Hematopoietic multipotent progenitor cell treated with erythropoietin and hydrocortisone succinate and interleukin-3 and kit ligand, for 6 days (in vitro differentiated cells): ENCODE results near the gene SMOC2.
"Not testable (repeated sequence)": the region's sequence is repeated elsewhere in the genome, so short reads cannot be mapped to it uniquely, and the experiment has no call there.

Source experiments
- DNase-seq: peaks from one replicate; pipeline ENCODE4 v3.0.0-alpha.2; 2015

SMOC2 gene

DNA sequence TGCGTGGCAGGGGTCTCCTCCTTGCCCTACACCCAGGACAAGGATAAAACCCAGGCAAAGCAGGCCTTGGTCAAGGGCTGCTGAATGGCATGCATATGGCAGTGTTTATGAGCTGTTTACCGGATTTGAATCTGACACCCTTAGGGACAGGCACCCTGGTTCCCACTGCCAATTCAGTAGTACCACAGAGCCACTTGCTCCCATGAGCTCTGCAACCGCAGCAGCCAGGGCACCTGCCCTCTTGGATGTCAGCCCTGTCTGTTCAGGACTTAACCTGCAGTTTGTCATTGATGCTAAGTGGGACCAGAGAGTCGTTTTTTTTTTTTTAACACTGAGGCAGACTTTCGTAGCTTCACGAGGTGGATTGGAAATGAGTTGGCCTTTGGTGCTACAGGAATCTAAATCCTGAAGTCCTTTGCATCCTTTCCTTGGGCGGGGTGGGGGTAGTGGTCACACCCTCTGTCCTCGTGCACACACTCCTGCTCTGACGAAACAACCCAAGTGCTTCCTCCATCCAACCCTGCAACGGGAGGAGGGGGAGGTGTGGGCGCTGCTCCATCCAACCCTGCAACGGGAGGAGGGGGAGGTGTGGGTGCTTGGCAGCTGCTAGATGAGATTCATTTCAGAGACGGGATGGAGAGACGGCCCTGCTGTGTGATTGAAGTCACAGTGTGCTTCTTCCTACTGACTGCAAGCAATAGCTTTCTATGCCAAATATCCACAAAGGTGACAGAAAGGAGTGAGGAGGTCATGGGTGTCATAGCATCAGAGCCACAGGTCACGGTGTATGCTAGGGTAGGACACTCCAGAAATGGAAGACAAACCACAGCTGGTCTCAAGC, 166.5 kb downstream of the SMOC2 start:
- no peak for DNase-seq

DNA sequence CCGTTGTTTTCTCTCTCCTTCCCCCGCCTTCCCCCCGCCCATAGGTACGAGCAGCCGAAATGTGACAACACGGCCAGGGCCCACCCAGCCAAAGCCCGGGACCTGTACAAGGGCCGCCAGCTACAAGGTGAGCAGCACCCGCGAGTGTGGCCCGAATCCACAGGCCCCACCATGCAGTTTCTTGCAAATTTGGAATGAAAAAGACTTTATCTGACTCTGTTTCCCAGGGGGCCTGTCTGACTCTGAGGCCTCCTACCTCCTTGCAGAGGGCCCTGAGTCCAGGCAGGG, 167.1 kb downstream of the SMOC2 start:
- DNase-seq, result no peak

DNA sequence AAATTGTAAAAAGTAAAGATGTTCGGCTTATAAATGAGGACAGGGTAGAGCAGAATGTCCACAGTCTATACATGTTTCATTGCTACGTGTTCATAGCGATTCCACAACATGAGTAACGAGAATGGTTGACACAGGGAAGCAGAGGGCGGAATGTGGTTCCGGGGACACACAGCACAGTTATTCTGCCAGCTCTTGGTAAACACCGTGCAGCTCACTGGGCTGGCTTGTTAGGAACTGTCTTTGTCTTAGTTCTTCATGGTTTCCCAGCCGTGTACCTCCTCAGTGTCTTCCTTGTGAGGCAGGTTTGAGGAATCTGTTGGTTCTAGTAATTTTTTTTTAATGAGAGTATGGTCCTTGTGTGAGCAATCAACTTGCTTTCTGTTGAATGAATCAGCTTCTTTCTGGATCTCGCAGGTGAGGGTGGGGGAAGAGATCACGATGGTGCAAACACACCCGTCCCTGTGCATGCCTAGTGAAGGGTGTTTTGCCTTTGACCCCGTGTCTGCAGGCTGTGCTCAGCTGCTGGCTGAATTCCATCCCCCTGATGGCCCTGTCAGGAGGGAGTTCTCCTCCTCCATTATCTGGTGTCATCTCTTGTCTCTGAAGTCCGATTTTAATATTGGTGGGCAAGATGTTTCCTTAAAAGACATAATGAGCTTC, 168.2 kb downstream of the SMOC2 start:
- DNase-seq, result no peak

DNA sequence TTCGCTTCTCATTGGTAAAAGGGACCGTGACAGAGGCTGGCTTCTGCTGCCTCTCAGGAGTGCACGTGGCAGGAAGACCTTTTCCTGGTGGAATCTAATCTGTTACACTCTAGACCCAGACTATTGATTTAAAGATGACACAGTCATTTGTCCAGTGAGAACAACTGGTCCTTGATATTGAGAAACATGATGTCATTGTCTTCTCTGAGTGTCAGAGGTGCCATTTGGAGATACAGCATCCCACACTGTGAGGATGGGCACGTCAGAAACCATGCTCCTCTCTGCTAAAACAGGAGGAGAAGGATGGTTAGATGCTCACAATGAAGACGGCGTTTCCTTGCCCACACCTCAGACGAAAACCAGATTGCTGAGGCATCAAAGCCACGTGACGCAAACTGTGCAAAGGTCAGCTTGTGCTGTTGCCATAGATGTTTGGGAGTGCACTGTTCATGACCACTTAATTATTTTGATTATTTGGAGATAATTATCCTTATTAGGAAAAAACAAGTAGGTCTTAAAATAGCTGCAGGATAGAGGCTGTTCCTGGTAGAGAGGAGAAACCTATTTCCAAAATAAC, 169.0 kb downstream of the SMOC2 start:
- DNase-seq, result no peak

DNA sequence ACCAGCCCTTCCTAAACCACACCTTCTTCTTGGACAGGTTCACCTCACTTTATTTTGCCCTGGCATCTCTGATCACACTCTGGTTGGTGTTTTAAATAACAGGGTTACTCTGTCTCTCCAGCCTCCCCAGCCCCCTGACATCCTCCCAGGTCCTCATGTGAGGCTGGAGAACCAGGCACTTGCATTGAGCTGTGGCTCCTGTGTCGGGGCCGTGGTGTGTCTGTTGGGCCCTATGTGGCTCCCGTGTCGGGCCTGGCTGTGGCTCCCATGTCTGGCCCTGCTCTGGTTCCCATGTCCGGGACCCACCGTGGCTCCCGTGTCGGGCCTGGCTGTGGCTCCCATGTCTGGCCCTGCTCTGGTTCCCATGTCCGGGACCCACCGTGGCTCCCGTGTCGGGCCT, 170.0 kb downstream of the SMOC2 start:
- not testable (repeated sequence) for DNase-seq

DNA sequence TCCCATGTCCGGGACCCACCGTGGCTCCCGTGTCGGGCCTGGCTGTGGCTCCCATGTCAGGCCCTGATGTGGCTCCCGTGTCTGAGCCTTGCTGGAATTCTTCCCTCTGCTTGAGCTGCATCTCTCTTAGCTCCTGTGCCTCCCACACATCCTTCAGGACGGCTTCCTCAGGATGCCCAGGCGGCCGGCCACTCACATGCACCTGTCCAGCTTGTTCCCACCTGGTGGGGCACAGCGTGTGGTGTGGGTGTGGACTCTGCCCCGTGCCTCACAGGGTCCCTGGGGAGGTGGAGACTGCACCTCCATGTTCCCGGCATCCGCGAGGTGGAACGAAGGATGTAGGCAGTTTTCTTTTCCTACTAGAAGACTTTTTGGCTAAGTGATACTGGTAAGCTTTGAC, 170.7 kb downstream of the SMOC2 start:
- DNase-seq, result no peak

DNA sequence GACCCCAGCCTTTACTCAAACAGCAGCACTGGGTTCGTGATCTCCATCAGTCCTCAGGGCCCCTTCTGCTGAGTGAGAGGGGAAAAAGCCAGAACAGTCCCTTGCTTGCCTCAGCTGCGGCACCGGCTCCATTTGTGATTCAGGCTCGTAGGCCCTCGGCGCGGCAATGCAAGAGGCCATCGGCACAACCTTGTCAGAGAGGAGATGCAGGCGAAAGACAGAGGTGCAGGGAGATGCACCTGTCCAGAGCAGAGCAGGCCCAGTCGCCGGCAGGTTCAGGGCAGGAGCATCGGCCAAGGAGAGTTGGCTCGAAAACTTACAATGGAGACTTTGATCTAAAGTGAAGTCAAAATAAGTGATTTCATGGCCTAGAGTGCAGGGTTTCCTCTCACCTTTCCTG, 171.6 kb downstream of the SMOC2 start:
- DNase-seq, result no peak

DNA sequence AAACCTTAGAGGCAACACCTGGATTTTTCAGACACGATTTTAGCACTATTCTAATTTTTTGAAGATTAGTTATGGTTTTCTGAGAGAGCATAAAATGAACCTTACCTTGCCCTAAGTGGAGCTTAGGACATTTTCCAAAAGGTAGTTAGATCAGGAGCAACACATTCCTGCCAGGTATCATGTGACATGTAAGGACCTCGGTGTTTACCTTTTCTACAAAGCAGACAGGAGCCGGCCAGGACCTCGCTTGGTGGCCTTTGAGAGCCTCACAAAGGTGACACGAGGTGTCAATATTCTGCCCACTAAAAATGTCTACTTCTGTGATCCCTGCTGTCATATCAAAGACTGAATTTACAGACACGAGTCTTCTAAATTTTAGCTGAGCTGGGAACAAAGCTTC, 174.9 kb downstream of the SMOC2 start:
- DNase-seq, result no peak

DNA sequence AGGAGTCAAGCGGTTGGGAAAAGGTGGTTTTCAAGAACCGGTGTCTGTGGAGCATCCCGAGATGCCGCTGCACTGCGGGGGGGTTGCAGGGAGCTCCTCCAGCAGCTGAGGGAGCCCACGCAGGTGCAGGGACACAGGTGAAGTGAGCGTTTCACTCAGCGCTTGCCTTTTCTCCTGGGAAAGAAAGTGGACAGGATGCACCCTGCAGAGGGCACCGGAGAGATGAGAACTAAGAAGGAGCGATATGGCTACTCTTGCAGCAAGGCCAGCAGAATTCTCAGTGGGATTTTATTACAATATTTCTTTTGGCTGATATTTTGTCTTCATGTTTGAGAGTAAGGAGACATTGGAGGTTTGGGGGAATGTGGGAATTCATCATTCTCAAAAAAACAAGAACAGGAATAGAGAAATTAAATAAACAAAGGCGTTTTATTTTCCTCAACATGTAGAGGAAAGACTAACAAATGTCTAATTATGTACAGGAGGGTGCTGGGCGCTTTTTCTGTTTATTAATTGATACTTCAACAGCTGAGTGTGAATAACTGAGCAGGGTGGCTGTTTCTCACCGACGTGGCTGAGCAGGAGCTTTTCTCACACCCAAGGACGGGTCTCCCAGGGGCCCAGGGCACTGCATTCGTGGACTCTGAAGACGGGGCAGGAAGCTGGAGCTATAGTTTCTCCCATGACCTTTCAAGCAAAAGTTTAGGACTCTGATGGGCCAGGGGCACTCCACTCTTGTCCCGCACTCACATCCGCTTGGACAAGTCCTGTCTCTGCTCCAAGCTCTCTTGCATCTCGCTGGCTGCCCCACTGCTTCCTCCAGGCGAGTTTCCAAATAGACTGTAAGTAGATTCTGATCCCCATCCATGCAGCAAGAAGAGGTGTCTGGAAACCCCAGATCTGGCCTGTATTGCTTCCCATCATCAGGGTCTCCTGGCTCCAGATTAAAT, 176.1 kb downstream of the SMOC2 start:
- DNase-seq, result no peak

DNA sequence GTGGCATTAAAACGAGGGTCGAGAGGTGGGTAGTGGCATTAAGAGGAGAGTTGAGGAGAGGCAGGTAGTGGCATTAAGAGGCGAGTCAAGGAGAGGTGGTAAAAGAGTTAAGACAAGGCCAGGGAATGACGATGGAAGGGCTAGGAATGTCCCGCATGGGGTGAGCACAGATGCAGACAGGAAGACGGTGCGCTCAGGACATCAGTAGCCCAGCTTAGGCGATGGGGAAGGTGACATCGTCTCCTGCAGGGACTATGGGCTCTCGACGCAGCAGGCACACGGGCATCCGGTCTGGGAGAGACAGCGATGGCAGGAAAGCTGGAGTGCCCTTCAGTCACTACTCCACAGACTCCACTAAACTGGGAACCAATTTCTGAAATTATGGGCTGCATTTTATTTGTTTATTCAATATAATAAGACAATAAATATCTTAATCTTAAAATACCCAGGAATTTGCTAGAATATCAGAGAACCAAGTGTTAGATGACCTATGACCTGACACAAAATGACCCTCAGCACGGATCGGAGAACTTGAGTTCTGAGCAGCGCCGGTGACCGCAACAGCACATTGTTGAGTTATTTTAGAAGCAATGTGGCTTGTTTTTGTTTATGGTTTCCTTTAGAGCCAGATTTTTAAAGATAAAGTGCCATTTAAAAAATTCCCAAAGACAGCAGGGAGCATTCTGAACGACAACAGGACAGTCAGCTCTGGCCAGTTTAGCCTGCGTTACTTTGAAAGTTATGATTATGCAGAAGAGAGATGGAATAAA, 177.7 kb downstream of the SMOC2 start:
- DNase-seq, result no peak

DNA sequence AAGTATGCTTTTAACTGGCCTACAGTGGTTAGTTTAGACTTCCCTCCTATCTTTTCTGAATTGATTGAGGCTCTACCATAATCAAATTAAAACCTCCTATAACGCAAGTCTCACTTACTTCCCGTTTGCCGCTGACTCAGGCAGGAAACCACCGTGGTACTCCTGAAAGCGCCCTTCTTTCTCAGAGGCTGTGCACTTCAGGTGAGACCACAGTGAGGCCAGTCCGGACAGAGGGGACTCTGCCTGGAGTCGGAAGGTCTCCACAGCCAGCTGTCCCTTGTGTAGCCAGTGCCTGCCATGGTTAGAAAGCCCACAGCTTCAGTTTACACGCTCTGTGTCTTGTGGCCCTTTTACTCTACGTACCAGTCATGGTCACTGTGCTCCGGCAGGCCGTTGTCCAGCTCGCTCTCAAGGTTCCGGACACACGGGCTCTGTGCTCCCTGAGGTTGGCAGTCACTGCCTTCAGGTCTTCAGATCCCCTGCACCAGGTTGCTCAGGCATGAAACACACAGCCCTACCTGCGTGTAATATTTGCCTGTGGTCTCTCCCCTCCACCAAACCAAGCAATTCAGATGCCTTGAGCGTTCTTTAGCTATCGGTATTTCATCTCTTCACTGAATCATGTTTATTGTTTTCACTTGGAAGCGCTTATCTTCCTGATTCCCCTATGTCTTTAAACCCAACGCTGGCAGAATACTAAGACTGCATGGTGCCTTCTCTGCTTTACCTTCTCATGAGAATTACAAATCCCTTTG, 178.8 kb downstream of the SMOC2 start:
- DNase-seq, result no peak

DNA sequence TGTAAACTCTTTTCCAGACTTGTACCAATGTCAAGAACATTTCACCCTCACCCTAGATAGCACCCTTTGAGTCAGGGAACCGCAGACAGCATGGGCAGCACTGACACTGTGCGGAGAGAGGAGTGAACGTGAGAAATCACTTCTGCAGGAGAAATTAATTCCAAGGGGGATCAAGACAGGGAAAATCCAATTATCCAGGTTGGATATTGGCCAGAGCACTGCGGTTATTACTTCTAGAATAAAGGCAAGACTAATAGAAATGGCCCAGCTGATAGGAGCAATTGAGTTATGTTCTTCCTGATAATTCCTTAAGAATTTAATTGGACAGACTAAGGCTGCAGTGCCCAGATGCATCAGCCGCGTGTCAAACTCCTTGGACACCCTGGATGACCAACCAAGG, 179.6 kb downstream of the SMOC2 start:
- DNase-seq, result no peak

DNA sequence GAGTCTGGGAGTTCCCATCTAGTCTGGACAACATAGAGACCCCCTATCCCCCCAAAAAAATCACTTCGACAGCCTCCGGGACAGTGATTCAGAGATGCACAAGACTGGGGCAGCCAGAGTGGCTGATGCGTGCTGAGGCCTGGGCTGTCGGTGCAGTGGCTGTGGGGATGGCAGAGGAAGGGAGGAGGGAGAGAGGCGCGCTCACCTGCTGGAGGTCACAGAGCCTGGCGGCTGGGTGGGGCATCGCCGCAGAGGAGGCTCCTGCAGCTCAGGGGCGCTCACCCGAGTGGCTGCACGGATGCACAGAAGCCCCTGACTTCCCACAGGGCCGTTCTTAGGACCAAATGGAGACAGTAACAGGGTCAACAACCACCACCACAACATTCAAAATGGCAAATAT, 182.8 kb downstream of the SMOC2 start:
- DNase-seq, result no peak

DNA sequence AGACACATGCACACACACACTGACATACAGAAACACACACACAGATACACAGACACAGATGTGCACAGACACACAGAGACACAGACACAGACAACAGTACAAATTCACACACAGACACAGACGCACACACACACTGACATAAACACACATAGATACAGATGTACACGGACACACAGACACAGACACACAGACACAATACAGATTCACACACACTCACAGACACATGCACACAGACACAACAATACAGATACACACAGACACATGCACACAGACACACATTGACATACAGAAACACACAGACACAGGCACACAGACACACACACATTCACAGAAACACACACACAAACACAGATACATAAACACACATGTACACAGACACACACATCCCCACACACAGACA, 183.6 kb downstream of the SMOC2 start:
- no peak for DNase-seq

DNA sequence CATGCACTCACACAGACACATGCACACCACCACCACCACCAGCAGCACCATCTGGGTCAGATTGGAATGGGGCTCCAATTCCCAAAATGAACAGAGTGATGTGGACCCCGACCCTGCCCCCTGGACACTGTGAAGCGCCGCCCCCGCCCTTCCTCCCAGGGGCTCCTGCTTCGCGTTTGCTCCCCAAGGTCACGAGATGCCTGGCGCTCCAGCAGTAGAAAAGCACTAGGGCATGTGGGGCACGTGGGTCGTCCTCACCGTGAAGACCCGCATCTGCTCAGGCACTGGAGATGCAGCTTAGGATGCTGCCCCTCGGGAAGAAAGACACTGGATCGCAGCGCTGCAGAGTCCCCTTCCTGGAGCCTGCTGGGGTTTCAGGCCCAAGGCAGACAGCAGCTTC, 184.0 kb downstream of the SMOC2 start:
- no peak for DNase-seq

DNA sequence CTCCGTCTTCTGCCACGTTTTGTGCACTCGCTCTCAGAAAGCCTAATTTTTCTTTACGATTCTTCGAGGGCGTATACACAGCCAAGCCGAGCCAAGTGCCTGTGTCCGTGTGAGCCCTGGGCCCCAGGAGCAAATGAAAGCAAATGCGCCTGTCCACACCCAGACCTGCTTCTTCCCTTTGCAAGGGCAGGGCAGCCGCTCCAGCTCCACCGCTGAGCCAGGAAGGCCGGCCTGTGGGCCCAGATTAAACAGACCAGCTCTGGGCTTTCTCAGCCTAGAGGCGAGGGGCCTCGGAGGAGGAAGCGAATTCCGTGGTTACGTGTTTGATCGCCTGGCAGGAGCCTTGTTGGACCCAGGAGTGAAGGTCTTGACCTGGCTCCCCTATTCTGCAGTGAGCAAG, 184.6 kb downstream of the SMOC2 start:
- no peak for DNase-seq

DNA sequence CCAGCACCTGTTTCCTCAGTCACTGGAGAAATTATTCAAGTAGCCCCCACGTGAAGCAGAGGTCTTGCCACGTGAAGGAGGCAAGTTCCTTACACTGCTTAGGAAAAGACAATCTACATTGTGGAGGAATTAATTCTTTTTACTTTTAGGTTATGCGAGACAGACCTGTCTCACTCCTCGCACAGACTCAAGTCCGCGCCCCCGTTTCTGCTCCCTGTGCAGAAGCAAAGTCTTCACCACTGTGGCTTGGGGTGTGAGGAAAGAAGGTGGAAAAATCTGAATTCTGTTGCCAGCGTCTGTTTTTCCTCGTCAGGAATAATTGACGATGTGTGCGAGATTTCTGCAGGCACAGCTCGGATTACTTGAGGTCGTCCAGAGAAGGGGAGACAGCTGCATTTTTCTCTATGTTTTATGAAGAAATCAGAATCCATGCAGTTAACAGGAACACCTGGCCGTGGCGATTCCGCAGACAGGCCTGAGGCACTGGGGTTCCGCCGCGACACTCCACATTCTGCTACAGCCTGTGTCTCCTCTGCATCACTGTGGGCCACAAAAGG, 185.1 kb downstream of the SMOC2 start:
- DNase-seq, result no peak

DNA sequence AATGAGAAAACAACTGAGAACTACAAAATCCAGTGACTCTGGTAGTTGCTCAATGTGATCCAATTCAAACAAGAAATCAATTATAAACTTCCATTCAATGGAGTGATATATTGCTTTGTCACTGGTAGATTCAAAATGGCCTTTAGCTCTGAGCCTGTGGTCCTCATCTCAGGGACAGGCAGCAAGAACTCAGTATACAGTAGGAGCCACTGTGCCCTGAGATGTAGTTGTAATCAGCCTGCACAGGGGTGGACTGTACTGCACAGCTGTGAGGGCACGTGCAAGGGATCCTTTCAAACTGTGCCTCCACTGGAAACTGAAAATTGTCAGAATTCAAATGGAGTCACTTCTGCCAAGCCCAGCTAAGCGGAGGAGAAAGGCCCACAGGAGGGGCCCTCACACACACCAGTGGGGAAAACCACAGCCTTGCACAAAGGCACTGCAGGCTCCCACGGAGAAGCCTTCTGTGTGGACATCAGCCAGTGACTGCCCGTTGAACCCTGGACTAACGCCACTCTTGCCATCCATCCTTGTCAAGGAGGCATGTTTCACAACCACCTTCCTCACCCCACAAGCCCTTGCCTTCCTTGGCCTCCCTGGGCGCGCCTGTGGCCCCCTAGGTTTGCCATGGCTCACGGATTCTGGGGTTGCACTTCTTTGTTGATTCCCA, 186.7 kb downstream of the SMOC2 start:
- DNase-seq, result no peak

DNA sequence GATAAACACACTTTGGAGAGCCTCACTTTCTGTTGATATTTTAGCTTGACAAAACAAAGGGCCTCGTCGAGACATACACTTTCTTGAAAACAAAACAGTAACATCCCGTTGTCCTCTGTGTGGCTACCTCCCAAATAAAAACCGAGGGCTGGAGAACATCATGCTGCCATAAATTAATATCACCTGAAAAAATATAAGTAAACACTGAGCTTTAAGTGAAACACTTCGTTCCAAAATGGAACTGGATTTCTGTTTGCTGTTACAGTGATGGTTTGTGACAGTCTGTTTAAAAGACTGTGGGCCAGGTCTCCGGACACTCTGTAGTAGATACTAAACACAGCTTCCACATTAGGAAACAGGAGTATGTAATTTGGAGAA, 187.2 kb downstream of the SMOC2 start:
- DNase-seq, result no peak

DNA sequence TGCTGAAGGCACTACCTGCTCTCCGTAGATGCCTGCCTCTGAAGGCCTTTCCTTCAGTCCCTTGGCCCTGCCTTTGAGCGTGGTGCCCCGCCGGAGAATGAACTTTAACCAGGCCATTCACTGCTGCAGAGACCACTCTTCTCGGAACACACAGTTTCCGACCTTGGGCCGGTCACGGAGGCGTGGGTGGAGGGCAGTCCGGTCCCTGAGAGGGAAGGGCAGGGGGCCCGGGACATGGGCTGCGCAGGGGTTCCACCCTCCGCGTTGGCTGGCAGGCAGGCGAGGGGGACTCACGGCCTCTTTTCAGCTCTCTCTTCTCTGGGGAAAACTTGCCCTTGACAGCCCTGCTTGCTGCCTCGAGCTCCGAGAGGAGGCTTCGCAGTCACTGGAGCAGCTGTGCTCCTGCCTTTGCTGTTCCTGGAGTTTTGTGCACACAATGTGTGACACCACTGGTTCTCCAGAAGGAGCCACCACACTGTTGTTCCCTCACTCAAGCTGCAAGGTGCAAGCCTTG, 187.8 kb downstream of the SMOC2 start:
- no peak for DNase-seq

DNA sequence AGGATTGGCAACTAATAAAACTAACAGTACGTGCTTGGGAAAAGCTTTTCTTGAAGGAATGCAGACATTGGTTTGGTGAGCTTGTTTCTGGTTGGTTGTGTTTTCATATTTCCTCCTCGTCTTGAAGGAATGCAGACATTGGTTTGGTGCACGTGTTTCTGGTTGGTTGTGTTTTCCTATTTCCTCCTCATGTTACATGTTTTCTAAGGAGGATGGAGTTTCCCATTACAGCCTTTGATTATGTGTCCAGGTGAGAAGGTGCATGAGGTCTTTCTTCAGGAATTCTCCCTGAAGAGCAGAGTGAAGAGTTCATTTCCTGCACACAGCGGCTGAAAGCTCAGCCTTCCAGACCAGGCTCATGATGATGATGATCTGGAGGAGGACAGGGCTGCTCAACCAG, 190.6 kb downstream of the SMOC2 start:
- no peak for DNase-seq
